ENCODE data around the gene SELENON. TPM values are rescaled to one million over a fixed set of nuclear protein-coding genes. Genes with fewer than 3 reads are reported as not detected.

SELENON gene, protein sequence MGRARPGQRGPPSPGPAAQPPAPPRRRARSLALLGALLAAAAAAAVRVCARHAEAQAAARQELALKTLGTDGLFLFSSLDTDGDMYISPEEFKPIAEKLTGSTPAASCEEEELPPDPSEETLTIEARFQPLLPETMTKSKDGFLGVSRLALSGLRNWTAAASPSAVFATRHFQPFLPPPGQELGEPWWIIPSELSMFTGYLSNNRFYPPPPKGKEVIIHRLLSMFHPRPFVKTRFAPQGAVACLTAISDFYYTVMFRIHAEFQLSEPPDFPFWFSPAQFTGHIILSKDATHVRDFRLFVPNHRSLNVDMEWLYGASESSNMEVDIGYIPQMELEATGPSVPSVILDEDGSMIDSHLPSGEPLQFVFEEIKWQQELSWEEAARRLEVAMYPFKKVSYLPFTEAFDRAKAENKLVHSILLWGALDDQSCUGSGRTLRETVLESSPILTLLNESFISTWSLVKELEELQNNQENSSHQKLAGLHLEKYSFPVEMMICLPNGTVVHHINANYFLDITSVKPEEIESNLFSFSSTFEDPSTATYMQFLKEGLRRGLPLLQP
- total RNA-seq (116 TPM), polyA plus RNA-seq (ENCODE audit: insufficient read depth, low read depth, low replicate concordance) (69.3 TPM)
- long read RNA-seq, donor 1, full-length matches to known transcripts: 13 of 23 reads
- long read RNA-seq, donor 1, partial matches to known transcripts: 10 of 23 reads
- long read RNA-seq, donor 1, other reads (novel, unspliced or antisense): 0 of 23 reads
- long read RNA-seq, donor 2, full-length matches to known transcripts: 7 of 7 reads
- long read RNA-seq, donor 2, partial matches to known transcripts: 0 of 7 reads
- long read RNA-seq, donor 2, other reads (novel, unspliced or antisense): 0 of 7 reads
- long read RNA-seq, donor 3, full-length matches to known transcripts: 15 of 84 reads
- long read RNA-seq, donor 3, partial matches to known transcripts: 69 of 84 reads
- long read RNA-seq, donor 3, other reads (novel, unspliced or antisense): 0 of 84 reads
- long read RNA-seq, donor 4, full-length matches to known transcripts: 17 of 23 reads
- long read RNA-seq, donor 4, partial matches to known transcripts: 6 of 23 reads
- long read RNA-seq, donor 4, other reads (novel, unspliced or antisense): 0 of 23 reads
- long read RNA-seq, donor 5, full-length matches to known transcripts: 1 of 1 reads
- long read RNA-seq, donor 5, partial matches to known transcripts: 0 of 1 reads
- long read RNA-seq, donor 5, other reads (novel, unspliced or antisense): 0 of 1 reads
- long read RNA-seq, donor 6, full-length matches to known transcripts: 2 of 2 reads
- long read RNA-seq, donor 6, partial matches to known transcripts: 0 of 2 reads
- long read RNA-seq, donor 6, other reads (novel, unspliced or antisense): 0 of 2 reads
- long read RNA-seq, donor 7, full-length matches to known transcripts: 3 of 8 reads
- long read RNA-seq, donor 7, partial matches to known transcripts: 4 of 8 reads
- long read RNA-seq, donor 7, other reads (novel, unspliced or antisense): 1 of 8 reads
- long read RNA-seq, donor 8, full-length matches to known transcripts: 6 of 13 reads
- long read RNA-seq, donor 8, partial matches to known transcripts: 7 of 13 reads
- long read RNA-seq, donor 8, other reads (novel, unspliced or antisense): 0 of 13 reads
- long read RNA-seq, donor 9, full-length matches to known transcripts: 6 of 6 reads
- long read RNA-seq, donor 9, partial matches to known transcripts: 0 of 6 reads
- long read RNA-seq, donor 9, other reads (novel, unspliced or antisense): 0 of 6 reads
- long read RNA-seq, donor 10, full-length matches to known transcripts: 10 of 28 reads
- long read RNA-seq, donor 10, partial matches to known transcripts: 18 of 28 reads
- long read RNA-seq, donor 10, other reads (novel, unspliced or antisense): 0 of 28 reads

DNA sequence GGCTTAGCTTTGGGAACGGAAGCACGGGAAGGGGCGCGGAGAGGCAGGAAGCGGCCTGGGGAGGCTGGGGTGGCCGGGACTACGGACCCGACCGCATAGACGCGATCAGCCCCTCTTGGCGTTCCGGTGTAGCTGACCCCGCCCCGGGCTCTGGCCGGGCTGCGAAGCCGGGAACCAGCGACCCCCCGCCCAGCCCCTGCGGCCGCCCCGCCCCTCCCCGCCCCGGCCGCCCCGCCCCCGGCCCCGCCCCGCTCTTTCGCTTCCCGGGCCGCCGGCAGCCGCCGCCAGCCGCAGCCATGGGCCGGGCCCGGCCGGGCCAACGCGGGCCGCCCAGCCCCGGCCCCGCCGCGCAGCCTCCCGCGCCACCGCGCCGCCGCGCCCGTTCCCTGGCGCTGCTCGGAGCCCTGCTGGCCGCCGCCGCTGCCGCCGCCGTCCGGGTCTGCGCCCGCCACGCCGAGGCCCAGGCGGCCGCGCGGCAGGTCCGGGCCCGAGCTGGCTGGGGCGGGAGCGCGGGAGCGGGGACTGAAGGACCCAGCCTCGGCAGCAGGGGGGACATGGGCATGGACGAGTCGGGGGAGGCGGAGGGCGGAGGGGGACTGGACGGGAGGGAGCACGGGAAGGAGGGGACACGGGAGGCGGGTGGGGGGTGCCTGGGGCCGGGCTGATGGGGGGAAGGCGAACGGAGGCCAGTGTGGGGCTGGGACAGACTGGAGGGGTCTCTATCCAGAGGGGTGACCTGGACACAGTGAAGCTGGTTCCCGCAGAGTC, at the start of gene SELENON:
Gene SELENON, plus strand, starts transcription at position 259 of the 768 bp plus-strand sequence. Its CDS starts 38 bp downstream, at position 297.
- H3K4me3 ChIP-seq (ENCODE audit: low read length in 3 of 3): peak within 1 kb of the TSS; percentile 56 to 65 (median 59)
- intact Hi-C loops (cut with DNase I): loop anchor here (10.0 kb wide), 1 partner anchor 185 kb away; the partner anchor contains the start of gene MAN1C1
- H3K27ac ChIP-seq (ENCODE audit: low read depth in 2 of 2, low read length in 2 of 2): peak within 1 kb of the TSS; percentile 69 to 81
- peaks cover 0 to under 1% (median 0%) of the 10 kb centered on the region in 3 donors for H3K36me3 ChIP-seq (ENCODE audit: control insufficient read depth in 2 of 3, insufficient read depth in 3 of 3, low read length in 3 of 3)
- TF ChIP-seq, protein P1, sequence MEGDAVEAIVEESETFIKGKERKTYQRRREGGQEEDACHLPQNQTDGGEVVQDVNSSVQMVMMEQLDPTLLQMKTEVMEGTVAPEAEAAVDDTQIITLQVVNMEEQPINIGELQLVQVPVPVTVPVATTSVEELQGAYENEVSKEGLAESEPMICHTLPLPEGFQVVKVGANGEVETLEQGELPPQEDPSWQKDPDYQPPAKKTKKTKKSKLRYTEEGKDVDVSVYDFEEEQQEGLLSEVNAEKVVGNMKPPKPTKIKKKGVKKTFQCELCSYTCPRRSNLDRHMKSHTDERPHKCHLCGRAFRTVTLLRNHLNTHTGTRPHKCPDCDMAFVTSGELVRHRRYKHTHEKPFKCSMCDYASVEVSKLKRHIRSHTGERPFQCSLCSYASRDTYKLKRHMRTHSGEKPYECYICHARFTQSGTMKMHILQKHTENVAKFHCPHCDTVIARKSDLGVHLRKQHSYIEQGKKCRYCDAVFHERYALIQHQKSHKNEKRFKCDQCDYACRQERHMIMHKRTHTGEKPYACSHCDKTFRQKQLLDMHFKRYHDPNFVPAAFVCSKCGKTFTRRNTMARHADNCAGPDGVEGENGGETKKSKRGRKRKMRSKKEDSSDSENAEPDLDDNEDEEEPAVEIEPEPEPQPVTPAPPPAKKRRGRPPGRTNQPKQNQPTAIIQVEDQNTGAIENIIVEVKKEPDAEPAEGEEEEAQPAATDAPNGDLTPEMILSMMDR (IDR thresholded peaks at IDR 0.05; ENCODE audit: borderline replicate concordance, extremely low read depth, insufficient read depth): no peak
- FAIRE-seq: no peak
- peaks cover 0 to 30% (median 15%) of the 10 kb centered on the region in 3 donors for H3K4me1 ChIP-seq (ENCODE audit: control insufficient read depth in 2 of 3, insufficient read depth in 2 of 3, low read depth in 1 of 3, low read length in 3 of 3)
- peak within 1 kb of the TSS; percentile 30 to 77 (median 44) for H3K9ac ChIP-seq (ENCODE audit: low read length in 3 of 3)
- H3K9me3 ChIP-seq (ENCODE audit: control insufficient read depth in 2 of 3, insufficient read depth in 1 of 3, low read length in 3 of 3): no peaks in the 10 kb centered on the region
- no peaks in the 10 kb centered on the region for H3K27me3 ChIP-seq (ENCODE audit: control insufficient read depth, insufficient read depth, low read length)
- peak; percentile 68 to 92 (median 83) for DNase-seq

DNA sequence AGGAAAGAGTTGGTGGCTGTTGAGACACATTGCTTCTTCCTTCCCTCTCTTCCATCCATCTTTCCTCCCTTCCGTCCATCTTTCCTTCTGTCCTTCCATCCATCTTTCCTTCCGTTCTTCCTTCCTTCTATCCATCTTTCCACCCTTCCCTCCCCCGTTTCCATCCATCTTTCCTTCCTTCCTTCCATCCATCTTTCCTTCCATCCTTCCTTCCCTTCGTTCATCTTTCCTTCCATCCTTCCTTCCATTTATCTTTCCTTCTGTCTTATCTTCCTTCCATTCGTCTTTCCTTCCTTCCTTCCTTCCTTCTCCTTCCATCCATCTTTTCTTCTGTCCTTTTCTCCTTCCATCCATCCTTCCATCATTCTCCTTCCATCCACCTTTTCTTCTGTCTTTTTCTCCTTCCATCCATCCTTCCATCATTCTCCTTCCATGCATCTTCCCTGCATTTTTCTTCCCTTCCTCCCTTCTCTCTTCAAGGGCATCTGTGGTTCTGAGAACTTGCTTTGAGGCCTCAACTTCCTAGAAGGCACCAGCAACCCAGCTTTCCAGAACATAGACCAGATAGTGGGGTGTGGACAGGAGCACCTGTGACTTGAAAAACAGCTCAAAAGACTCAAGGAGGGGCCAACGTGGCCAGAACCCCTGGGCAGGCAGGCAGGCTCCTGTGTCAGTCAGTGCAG, 48.9 kb upstream of the SELENON start:
- Histone ChIP-seq H3K4me1 (ENCODE audit: control insufficient read depth in 2 of 3, insufficient read depth in 2 of 3, low read depth in 1 of 3, low read length in 3 of 3) (no peaks in the 10 kb centered on the region), H3K9ac (ENCODE audit: low read length in 3 of 3) (no peak overlapping the region), H3K4me3 (ENCODE audit: low read length in 3 of 3) (no peak overlapping the region), H3K9me3 (ENCODE audit: control insufficient read depth in 2 of 3, insufficient read depth in 1 of 3, low read length in 3 of 3) (no peaks in the 10 kb centered on the region), H3K27me3 (ENCODE audit: control insufficient read depth, insufficient read depth, low read length) (no peaks in the 10 kb centered on the region), H3K36me3 (ENCODE audit: control insufficient read depth in 2 of 3, insufficient read depth in 3 of 3, low read length in 3 of 3) (peaks cover 0 to 11% (median 10%) of the 10 kb centered on the region in 3 donors), H3K27ac (ENCODE audit: low read depth in 2 of 2, low read length in 2 of 2) (no peak overlapping the region)
- no peak for FAIRE-seq
- no peak for DNase-seq
- intact Hi-C loops (cut with DNase I): no loop called here
- TF ChIP-seq, protein P1 (IDR thresholded peaks at IDR 0.05; ENCODE audit: borderline replicate concordance, extremely low read depth, insufficient read depth): no peak

All from kidney (tissue), 22 donors.